Measurements from ENCODE around the gene PLD5.
"Not testable (repeated sequence)": the region's sequence is repeated elsewhere in the genome, so short reads cannot be mapped to it uniquely, and the experiment has no call there.

PLD5 gene

DNA sequence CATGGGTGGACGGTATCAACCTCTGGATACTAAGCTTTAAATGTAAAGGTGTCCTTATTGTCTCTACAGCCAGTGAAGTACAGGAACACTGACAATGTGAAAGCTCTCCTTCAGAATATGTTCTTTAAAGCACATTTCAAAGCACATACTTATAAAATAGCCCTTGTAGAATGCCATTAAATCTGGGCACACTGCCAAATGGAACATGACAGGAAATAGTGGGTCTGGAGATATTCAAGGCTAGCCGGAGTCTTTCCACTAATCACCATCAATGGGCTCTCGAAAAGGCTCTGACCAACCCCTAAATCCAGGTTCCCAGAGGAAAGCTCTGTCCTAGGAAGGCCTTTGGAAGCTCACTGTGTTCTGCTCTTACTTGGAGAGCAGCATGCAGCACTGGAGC lies 46.6 kb downstream of the PLD5 start:
- DNase-seq, result no peak

DNA sequence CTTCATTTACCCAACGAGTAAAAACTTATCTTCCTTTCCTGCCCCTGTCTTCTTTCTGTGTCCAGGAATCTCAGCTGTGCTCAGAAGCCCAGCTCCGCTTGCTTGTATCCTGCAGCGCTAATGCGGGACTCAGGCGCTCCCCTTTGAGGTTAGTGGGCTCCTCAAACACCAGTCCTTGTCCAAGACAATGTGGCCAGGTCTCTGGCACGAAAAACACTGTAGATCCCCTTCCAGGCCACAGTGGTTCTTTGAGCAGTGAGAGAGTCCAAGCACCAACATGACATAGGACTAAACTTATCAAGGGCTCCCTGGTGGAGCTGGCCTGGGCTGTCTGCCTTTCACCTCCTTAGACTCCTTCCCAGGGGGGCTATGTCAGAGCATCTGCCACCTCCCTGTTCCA lies 53.7 kb downstream of the PLD5 start:
- DNase-seq, result no peak

DNA sequence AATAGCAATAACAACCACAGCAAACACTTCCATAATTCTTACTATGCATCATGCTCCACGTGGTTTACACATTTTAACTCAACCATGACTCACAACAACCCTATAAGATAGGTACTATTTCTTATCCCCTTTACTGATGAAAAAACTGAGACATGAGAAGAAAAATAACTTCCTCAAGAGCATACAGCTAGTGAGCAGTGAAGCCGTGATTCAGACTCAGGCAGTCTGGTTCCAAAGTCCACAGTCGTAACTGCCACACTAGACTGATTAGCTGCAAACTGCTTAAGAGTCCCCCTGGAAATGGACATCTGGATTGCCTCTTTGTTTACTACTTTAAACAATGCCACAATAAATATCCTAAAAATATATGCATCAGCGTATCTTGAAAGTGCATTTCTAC lies 55.7 kb downstream of the PLD5 start:
- DNase-seq, result no peak

DNA sequence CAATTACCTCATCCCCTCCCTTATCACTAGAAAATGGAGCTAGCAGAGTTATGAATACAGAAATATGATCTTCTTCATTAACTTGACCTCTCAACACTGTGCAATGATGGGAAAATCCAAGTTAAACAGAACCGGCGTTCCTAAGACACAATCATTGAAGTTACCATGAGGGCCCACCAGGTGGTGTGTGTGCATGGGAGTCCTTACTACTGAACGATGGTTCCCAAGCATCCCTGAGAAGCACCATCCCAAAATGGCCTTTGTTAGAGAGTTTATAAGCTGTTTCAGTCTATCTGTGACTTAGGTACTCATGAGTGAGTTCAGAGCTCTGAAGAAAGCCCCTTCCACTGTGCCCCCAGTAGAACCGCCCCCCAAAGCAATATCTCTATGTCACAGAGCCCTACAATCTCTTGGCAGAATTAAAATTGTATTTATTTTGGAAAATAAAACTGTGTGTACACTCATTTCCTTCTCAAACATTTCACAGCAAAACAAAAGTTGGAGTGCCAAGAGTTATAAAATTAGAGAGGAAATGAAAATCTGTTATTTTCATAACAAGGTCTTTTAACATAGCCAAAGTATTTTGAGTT lies 56.8 kb downstream of the PLD5 start:
- peak; percentile 6 for DNase-seq

DNA sequence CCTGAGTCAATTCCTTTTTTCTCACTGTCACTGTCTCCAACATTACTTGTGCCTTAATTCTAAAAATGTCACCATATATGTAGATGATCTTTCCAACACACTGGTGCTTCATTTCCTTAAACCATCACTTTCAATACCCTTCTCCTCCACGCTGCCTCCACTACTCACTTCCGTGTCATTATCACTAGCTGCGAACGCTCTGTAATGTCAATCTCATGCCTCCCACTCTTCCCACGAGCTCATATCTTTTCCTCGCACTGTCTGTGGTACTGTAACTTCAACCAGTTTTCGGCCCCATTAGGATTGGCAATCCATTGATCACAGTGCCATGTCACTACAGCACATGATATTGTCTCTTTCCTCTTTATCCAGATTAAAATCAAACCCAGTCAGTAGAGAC lies 61.6 kb downstream of the PLD5 start:
- DNase-seq, result no peak

DNA sequence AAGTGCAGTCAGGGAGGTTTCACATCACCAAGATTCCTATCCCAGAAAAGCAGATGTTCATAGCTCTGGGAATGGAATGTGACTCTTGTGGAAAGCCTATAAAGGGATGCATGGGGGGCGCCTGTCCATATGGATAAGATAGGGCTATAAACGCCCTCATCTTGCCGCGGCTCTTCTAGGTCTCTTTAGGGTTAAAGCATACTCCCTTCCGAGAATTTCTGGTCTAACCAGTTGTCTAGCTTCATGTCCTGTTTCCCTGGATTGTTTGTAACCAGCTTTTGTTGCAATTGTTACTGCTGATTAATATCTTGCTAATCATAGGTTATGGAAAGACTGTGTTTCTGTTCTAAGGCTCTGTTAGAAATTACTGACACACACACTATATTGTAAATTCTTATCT lies 64.8 kb downstream of the PLD5 start:
- DNase-seq, result not testable (repeated sequence)

DNA sequence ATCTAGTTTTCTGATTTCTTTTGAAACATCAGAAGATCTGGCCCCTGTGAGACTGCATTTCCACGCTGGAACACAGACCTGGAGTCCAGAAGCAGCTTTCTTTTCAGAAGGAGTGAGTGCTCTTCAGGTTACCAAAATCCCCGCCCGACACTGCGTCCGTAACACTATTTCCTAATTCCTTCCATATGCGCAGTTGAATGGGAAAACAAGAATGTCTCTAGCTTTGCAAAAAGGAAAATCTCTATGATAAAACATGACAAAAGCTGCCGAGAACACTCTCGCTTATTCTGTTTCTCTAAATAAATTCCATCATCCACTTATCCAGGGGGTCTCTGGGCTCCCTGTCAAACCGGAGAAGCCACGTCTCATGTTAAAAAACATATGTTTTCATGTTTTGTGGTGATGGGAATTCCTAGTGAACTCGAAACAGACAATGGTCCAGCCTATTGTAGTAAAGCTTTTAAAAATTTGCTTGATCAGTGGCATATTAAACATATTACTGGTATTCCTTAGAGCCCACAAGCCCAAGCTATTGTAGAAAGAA lies 67.7 kb downstream of the PLD5 start:
- no peak for DNase-seq

DNA sequence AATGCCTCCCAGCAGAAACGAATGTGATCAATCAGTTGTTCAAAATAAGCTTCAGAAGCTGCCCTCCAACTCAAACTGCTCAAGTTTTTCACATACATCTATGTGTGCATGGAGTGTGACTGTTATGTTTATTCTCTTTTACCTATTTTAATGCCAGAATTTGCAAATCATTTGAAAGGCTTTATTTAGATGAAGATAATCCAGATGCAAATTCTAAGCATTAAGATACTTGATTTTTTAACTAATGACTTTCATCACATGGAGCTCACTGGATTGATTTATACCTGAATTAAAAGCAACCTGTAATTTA lies 69.5 kb downstream of the PLD5 start:
- no peak for DNase-seq

DNA sequence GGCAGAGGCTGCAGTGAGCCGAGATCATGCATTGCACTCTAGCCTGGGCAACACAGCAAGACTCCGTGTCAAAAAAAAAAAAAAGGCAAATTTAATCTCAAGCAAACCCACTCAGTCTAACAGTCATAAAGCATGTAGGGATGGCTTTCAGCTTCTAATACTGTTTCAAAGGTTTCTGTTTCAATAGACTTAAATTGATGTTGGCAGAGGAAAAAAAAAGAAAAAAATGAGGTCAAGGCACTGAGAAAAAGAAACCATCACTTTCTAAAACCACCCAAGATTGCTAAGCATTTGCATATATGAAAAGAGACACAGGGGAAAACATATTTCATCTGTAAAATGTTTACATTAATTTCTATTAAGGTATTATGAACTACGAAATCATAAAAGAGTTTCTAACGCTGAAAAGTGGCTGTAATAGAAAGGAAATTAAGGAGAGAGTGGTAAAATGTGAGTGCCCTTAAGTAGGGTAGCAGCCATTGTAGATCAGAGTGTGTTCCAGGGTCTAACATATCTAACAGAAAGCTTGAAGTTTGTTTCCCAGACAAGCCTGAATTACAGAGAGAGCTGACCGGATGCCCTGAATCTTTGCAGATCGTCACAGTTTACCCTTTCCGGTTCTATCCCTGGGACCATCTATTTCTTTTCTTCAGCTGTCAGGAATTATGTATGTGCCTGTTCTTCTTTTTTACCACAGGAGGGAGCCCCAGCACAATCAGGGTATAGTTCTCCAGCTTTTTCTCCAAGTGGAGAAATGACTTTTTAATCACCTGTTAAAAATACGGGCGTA lies 70.0 kb downstream of the PLD5 start:
- no peak for DNase-seq

DNA sequence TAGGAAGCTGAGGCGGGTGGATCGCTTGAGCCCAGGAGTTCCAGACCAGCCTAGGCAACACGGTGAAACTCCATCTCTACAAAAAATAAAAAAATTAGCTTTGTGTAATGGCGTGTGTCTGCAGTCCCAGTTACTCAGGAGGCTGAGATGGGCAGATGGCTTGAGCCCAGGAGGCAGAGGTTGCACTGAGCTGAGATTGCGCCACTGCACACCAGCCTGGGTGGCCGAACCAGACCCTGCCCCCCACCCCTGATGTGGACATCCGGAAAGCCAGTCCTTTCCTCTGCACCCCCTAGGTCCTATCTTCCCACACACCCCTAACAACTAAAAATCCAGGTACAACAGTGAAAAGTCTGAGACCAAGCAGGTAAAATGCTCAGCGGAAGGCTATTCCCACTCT lies 71.9 kb downstream of the PLD5 start:
- DNase-seq, result no peak

DNA sequence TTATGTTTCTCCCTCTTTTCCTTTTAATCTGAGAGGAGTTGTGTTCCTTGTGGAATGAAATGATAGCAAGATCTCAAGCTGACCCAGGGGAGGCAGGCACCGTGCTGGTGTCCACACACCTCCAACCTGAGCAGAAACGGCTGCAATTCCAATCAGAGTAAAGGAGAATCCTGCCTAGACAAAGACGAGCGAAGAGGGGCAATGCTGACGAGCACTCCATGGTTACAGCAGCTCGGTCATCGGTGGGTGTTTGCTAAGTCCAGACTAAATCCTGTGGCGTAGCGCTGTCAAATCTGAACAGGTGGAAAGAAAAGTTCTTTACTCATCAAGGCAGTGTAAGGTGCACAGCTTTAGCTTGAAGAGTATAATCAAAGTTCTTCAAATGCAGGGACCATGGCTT lies 74.8 kb downstream of the PLD5 start:
- no peak for DNase-seq

DNA sequence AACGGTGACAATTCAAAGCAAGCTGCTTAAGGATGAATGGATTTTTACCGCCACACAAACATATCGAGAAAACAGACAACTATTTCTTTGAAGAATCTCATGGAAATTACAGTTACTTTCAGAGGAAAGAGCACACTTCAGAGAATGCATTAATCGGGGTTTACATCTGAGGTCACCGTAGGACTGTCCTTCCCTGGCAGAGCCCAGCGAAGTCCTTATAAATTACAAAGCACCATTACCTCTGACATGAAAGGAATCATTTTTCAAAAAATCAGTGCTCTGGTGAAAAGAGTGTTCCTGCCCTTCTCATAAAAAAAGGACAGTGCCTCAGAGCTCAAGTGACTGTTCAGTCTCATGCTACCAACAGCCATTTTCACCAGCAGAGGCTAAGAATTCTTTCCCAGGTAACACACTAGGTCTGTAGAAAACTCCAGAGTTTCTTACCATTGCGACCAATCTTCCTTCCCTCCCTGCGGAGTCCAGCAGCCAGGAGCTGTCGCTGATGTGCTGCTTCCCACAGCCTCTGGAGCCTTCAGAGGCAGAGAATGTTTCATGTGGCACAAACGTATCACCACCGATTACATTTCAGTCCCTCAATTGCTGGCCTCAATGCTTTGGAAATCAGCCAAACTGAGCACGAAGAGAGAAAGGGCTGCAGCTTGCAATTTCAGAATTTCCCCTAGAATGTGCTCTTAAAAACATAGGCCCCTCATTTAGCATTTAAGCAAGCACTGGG lies 75.4 kb downstream of the PLD5 start:
- no peak for DNase-seq

DNA sequence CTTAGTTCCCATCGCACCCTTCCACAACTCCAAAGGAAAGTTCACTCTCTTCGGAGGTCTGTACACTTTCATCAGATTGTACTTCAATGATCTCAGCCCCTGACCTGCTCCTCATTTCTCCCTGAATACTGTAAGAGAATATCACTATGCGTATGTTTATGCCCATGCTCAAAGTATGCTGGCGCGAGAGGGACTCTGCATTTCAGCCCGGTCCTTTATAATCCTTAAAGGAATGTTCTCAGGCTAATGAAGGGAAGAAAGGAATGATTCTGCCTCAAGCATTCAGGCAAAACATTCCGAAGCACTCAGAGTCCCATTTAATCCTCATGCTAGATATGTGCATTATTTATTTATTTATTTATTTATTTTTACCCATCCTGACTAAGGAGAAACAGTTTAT lies 76.8 kb downstream of the PLD5 start:
- DNase-seq, result no peak

DNA sequence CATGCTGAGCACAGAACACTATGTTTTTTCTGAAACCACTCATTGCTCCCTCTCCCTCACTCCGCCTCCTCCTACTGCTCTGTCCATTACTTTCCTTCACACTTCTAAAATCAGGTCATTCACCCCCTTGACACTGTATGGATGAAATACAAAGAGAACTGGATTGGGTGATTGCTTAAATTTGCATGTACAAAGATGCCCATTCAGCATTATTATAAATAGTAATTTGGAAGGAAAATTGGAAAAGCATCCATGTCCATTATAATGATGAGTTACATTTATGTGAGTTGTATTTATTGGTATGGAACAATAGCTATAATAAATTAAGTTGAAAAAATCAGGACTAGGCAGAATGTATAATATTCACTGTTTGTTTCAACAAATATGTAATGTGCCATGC lies 83.7 kb downstream of the PLD5 start:
- no peak for DNase-seq

DNA sequence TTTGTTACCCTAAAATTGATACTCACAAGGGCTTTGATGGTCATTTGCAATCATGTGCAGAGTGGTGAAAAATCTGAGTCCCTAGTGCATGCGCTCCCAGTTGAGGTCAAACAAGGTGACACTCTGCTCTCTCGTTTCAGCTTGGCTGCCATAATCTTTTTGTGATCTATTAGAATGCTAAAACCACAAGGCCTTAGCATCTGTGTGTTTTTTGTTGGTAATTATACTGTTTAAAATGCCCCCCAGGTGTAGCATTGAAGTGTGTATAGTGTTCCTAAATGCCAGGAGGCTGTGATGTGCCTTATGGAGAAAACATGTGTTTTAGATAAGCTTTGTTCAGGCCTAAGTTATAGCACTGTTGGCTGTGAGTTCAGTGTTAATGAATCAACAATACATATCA lies 89.3 kb downstream of the PLD5 start:
- no peak for DNase-seq

DNA sequence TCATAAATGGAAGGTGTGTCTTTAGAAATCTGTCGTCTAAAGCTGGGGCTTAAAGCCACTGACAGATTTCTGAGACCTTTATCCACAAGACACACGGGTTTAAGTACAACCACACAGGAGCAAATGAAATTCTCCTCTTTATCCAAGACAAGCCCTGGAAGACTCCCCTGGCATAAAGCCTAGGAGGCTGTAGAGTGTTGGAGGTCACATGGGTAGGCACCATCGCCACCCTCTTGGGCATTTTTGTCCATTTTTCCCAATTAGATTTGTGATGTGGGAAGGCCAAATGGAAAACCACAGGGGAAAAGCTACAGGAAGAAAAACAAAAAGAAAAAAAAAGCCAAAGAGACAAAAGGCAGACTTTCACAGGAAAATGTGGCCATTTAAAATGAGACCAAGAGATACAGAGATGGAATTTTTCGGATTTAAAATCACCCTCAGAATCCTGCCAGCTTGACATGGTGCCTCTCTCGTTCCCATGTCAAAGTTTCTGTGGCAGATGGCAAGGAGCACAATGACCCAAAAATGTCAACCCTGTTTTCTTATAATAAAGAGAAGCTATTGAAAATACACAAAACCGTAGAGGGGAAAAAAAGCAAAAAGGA lies 91.9 kb downstream of the PLD5 start:
- DNase-seq, result no peak

DNA sequence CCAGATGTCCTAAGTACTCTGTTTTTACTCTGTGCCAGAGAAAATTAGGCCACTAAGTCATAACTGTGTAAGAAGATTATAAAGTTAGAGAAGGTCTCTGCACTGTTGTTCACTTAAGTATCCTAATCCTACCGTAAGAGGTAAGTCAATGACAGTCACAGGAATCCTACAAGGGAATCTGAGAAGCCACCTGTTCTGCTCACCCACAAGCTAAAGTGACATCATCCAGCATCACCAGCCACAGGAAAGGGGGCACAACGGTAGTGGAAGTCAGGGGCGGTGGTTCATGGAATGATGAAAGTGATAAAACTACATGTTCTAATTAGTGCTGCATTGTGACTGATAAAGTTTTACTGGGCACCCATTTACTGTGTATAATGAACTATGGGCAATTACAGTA lies 92.7 kb downstream of the PLD5 start:
- DNase-seq, result no peak

DNA sequence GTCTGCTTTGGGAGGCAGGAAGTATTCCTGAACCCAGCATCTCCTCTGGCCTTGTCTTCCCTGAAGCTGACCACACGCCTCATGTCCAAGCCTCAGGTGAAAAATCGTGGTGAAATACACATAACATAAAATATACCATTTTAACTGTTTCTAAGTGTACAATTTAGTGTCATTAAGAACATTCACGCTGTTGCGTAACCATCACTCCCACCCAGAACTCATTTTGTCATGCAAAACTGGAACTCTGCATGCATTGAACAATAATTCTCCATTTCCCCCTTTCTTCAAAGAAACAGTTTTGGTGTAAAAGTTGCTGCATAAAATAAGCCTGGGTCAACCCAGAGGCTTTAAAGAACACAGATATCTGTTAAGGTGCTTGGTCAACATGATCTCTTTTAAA lies 93.5 kb downstream of the PLD5 start:
- no peak for DNase-seq

DNA sequence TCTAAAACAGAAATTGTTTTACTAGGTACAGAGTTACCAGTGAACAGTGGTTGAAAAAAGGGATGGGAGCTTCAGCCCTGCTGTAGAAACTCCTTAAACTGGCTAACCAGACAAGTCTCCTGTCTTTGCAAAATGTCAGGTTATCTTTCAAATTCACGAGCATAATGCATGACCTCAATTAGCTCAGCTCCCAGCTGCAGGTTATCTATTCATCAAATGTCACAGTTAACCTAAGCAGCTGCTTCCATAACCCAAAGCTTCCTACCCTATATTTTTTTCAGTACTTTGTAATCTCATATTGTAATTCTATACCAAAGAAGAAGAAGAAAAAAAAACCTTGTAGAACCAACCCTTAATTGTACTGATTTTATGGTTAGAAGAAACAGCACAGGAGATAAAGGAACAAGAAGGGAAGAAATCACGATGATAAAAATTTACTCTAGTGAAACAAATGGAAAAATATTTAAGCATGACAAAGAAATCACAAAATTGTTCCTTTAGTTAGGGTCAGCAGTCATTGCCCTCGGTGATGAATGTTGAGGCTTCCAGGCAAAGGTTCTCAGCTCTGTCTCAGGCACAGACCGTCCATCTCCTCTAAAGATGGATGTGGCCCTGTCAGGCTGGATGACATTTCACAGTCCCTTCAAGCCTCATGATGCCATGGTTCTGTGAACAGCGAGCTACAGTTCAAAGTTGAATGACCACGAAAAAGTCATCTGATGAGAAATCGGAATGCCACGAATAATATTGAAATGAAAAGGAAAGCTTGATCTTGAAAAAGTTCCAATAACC lies 95.9 kb downstream of the PLD5 start:
- no peak for DNase-seq

DNA sequence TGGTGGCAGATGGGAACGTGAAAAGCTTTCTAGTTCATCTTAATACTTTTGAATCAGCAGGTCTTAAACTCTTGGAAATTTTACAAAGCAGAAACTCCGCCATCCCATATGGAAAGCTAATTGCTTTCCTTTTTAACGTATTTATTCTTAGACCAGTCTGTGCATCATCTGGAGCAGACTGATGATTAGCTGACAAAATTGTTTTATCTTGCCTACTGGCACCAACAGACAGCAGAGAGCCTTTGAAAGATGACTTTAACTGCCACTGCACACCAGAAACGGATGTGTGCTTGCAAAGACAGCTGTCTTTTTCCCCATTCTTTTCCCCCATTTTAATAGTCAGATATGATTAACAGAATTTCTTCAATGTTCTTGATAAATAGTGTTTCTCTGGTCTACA lies 97.0 kb downstream of the PLD5 start:
- DNase-seq, result no peak

DNA sequence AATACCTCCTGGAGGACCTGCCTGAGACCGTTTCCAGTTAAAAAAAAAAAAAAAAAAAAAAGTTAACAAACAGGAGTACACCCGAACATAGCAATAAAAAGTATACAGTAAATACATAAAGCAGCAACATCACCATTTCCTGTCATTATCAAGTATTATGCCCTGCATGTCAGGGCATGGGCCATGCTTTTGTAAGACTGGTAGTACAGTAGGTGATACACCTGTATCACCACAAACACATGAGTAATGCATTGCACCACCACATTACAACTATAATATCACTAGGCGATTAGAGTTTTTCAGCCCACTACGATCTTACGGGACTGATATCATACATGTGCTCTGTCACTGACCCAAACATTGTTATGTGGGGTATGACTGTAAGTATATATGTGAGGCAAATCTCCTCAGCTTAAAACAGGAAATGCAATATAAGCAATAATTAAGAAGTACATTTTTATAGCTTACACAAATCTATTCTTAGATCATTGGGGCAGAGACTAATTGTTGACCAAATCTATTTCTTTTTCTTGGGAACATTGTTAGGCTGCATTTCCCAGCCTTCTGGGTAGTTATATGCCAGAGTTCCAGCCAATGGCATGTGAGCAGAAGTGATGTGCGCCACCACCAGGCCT lies 98.1 kb downstream of the PLD5 start:
- no peak for DNase-seq

DNA sequence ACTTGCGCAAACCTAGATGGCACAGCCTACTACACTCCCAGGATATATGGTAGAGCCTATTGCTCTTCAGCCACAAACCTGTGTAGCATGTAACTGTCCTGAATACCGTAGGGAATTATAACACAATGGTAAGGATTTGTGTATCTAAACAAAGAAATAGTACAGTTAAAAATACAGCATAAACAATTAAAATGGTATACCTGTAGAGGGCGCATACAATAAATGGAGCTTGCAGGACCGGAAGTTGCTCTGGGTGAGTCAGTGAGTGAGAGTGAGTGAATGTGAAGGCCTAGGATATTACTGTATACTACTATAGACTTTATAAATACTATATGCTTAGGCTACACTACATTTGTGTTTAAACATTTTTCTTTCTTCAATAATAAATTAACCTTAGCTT lies 99.3 kb downstream of the PLD5 start:
- no peak for DNase-seq

DNA sequence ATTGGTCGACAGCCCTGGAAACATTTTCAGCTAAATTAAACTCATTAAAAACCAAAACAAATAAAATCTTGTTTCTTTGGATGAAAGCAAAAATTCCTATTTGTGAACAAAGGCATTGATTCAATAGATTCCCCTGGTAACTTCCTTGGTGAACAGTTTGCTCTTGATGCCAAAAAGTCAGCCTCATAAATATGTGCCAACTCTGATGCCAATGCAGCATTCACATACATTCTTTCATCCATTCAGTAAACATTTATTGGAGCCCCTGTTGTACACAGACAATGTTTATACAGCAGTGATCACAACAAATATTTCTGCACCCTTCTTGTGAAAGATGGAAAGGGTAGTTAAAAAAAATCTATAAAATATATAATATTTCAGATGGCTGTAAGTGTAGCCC lies 107.8 kb downstream of the PLD5 start:
- DNase-seq, result no peak
